HG03066 (cell line): ENCODE results near the gene CELF4.
A peak's percentile ranks its signal among the peaks of the same experiment; 100 is the strongest.

ENCODE experiments used
- ATAC-seq: cut with Tn5 transposase; IDR thresholded peaks from one replicate; pipeline ENCODE4 v1.9.1; 2021; ENCODE audit warnings: low read depth; ENCODE audit not compliant: unreplicated experiment

The CELF4 gene

DNA sequence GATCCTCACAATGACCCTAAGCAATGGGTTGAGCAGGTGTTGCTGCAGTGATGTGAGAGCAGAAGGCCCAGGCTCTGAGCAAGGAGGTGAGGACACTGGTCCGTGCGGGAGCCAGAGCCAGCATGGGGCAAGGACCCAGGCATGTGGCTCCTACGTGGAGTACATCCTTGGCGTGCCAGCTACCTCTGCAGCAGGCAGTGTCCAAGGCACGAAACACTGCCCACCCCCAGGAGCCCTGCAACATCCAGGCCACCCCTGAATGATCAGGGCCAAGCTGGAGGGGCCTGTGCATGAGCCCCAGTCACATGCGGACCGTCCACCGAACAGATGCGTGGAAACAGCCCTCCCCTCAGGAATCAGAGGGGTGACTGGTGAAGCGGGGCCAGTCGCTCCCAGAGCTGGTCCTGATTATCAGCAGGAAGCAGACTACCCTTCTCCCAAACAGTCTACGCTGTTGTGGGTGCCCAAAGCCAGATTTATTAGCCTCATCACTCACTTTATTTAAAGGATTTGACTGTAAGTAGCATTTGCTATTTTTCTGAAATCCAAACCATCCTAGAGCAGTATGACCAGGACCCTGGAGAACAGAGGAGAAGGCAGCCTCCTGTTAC lies 16.8 kb downstream of the CELF4 start:
- no peak for ATAC-seq

DNA sequence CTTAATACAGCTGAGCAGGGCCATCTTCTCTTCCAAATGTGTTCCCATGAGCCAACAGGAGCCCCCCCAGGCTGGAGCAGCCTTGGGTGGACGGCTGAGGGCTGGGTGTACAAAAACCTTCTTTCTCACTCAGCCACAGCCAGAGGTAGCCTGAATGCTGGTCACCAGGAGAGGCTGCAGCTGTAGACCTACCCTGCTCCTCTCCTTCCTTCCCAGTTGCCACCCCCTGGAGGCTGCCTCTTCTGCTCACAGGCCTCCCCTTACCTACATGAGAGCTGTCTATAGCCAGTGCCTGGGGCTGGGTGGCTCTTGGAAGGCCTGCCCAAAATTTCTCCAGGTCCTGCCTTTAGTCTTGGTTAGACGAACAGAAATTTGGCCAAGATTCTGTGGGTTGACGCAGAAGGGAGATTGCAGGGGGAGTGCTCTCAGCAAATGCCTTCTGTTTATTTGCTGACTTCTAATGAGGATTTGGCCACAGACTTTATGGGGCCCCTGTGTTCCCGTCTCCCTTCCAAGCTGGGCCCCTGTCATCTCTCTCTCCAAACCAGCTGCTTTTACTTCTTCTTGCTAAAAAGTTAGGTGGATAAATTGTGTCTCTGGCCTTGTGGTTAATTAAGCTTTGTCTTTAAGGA lies 18.3 kb downstream of the CELF4 start:
- no peak for ATAC-seq

DNA sequence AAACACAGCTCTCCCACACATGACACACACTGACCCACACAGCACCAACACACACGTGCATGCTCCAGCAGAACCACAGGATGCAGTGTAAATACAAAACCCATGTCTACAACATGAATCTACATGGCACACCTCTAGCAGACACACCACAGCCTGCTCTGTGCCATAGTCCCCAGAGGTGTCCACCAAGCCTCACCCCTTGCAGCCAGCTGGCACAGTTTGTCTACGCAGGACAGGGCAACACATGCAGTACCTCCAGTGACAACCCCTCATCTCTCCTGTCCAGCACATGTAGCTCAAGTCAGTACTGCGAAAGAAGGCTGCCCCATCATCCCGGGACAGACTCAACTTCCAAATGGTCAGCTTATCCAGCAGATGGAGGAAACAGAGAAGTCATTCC lies 18.9 kb downstream of the CELF4 start:
- no peak for ATAC-seq

DNA sequence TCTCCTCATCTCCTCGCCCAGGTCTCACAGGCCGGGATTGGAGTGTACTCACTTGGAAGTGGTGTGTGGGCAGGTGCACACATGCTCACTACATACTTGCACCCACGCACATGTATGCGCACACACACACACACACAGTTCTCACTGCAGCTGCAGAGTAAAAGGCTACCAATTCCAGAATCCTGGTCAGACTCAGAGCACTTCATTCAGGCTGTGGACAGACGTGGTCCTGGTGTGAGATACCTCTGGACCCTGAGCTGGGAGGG lies 19.4 kb downstream of the CELF4 start:
- no peak for ATAC-seq

DNA sequence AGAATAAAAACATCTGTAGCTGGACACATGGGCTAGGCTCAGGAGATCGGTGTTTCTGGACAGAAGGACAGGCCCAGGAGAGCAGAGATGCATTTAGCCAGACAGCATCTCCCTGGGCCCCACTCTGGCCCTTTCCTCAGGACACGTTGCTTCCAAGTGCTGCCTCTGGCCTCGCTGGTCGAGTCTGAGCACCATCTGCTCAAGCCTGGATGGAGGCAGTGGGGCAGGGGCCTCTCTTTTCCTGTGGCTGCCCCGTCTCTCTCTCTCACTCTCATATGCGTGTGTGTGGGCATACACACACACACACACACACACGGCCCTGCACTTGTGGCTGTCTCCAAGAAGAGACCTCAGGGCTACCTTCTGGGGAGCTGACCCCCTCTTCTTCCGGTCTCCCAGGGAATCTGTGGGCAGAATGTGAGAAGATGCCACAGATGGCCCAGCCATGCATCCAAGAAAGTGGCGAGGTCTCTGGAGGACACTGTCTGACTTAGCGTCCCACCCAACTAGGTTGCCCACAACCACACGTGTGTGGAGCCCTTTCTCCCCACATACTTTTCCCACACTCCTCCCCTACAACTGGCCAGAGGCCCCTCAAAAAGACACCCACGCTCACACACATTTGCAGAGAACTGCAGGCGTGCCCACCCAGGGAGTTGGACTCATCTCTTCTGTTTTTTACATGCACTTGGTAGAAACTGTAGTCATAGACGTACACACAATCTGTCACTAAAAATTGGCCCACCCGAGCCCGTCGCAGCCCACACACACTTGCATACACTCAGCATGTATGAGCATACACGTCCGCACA lies 19.9 kb downstream of the CELF4 start:
- no peak for ATAC-seq

DNA sequence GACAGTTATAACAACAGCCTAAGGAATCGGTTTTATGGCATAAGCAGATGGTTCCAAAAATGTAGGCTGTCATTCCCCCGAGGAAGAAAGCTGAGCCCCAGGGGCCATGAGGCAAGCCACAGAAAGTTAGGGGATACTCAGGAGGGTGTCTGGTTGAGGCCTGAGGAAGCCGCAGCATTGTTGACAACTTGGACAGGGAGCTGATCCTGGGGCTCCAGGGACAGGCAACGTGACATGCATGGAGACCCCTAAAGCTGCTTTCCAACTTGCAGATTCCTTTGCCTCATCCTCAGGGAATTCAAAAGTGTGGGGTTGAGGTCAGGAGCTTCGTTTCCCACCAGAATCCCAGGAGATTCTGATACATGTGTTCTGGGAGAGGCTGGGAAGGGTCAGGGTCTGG lies 20.9 kb downstream of the CELF4 start:
- no peak for ATAC-seq

DNA sequence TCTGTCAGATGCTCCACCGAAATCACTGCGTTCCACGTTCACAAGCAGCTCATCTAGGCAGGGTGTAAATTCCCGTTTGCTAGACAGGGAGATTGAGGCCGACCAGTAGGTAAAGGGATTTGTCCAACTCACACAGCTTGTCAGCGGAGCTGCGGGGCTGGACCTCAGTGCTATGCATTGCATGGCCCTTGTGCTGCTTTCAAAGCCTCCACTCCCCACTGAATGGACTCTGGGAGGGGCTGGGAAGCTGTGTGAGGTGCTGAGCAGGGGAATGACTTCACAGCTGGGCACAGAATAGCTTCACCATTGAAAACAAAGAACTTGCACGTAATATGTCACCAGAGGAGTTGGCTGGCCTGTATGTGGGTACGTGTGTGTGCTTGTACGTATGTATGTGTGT lies 21.4 kb downstream of the CELF4 start:
- ATAC-seq = no peak

DNA sequence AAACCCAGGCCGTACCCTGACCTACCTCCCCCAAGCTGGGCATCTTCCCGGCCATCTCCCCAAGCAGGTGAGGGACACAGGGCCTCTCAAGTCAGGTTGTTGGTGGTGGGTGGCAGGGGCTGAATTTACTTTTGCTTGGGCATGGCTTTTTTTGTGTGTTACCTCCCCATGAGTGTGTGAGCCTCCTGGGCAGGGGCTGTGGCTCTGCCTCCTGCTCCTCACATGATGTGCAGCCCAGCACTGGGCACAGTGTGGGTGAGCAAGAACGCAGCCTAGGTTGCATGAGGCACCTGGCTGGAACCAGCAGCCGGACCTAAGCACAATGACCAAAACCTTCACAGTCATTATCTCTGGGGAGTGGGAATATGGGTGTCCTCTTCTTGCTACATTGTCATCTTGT lies 22.3 kb downstream of the CELF4 start:
- no peak for ATAC-seq

DNA sequence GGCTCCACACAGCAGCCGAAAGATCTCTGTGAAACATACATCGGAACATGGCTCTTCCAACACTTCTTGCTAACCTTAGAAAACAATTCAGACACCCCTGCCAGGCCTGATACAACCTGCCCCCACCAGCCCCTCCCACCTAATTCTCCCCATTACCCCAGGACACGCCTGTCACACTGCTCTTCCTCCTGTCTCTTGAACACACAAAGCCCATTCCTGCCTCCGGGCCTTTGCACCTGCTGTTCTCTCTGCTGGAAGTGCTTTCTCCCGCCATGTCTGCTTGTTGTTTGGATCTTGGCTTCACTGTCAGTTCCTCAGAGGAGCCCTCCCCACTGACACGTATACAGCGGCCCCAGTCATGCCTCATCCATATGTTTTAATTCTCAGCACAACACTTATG lies 24.1 kb downstream of the CELF4 start:
- no peak for ATAC-seq

DNA sequence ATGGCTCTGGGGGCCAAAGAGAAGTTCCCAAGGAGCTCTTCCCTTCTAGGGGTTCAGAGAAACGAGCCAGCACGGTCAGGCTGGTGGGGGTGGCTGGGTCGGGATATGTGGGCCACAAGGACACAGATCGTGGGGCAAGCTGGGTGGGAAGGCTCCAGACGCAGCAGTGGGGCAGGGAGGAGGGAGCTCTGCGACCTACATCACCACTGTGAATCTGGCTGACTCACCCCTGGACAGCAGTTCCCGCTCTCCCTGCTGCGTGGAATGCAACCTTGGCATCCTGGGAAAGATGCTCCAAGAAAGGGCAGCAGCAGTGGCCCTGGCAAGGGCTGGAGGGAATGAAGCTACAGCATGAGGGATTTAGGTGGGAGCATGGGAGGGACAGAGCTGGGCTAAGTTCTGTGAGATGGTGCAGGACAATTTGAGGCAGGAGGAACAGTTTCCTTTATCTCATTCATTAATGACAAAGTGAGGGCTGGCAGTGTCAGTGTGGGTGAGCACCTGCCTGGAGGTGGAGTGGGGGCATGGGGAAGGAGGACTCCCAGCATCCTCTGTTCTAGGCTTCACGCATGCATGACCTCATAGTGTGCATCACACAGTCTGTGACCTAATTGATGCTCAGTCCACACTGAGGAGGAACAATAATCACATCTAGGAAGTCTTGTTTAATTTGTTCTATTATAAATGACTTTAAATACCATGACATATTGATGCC lies 25.0 kb downstream of the CELF4 start:
- ATAC-seq = no peak

DNA sequence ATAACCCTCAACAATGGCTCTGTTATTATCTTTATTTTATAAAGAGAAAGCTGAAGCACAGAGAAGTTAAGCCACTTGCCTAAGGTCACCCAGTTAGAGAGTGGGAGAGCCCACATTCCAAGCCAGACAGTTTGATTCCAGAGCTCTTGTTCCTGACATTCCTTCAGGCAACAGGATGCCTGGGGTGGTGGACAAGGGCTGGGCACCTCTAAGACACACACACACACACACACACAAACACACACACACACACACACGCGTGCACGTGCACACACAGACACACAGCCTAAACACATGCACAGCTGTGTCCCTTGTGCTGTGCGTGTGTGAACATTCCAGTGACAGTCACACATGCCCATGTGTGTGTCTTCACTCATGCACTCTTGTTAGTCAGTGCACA lies 26.4 kb downstream of the CELF4 start:
- ATAC-seq = no peak

DNA sequence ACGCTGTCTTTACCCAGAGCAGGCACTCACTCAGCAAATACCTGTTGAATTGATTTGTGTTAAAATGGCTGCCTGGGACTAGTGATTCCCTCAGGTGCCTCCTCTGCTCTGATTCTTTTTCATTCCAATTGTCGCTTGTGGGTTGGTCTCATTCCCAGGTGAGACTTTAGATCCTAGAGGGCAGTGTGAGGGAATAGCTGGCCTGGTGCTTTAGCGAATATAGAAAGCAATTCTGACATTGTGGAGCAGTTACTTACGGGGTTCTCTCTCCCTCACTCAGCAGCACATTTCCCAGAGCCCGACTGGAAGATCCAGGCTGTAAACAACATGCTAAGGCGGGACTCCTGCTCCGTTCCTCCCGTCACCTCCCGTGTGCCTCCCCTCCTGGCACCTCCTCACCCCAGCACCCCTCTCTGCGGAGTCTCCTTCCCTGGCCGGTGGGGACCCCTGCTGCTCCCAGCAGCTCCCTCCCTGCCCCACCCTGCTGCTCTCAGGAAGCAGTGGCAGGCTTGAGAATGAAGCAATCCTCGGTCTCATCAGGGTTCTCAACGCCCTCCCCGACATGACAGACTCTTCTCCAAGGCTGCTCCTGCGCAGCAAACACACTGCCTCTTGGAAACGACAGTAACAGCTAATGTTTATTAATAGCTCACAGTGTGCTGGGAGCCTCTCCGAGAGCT lies 26.9 kb downstream of the CELF4 start:
- no peak for ATAC-seq

DNA sequence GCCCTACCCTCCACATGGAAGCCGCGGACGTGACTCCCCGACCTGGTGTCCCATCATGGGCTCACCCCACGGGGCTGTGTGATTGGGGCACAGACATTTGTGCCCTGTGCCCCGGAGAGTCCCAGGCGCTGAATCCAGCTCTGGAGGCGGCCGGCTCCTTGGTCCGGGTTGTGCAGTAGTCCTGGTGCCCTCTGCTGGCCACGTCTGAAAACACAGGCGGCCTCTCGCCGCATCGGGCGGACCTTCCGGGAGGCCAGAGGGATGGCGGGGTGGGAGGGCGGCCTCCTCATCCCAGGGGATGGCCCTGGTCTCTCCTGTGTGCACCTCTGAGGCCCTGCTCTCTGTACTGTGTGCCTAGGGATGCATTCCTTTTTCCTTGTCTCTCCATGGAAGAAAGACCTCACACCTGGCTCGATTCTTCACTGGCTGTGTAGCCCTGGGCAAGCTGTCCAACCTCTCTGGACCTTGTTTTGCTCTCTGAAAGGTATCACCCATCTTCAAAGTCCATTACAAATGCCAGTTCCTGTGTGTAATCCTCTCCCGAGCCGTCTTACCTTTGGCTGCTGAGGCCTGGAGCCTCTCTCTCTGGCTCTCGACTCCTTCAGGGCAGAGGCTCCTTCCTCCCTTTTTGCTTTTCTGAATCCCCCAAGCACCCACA lies 27.6 kb downstream of the CELF4 start:
- ATAC-seq = peak; percentile 93

DNA sequence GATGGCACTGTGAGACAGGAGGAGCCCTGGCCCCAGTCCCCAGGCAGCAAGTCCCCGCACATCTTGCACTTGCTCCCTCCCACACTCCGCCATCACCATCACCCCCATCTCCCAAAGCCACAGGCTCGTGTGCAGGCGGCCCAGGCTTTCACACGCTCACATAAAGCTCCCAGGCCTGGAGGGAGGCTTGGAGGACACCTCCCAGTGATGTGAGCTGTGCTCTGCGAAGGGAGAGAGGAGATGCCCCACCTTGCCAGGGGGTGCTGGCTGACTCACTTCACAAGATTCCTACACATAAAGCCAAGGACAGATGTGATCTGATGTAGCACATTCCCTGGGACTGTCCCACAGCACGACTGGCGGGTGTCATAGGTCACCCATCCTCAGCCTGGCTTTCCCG lies 28.9 kb downstream of the CELF4 start:
- ATAC-seq = no peak

DNA sequence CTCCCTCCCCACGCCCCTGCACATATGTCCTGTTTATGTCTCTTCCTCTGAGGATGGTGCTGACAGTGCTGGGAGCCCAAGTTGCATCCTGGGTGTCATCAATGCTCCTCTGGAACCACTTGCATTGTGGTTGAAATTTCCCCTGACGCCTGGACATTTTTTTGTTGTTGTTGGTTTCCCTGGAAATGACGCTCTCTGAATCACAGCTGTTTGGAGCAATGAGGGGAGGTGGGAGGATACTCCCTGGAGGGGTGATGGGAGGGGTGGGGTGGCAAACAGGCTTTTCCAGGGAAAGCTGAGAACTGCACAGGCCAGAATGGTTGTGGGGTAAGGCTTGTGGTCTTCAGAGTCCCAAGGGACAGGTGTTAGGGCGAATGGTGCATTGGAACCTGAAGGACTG lies 29.6 kb downstream of the CELF4 start:
- no peak for ATAC-seq

DNA sequence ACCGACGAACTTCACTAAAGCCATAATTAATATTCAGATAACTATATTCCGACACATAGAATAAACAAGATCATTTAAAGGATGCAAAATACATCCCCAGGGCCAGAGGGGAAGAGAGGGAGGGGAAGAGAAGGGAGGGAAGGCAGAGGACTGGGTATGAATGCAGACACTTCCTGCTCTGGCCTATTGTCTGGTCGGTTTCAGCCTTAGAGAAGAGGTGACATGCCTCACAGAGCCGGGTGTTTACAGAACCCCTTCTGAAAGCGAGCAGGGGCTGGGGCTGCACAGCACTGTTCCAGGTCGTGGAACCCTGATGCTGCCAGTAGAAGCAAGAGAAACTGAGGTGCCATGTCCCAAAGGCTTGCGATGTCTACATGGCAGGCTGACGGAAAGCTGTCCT lies 31.0 kb downstream of the CELF4 start:
- no peak for ATAC-seq

DNA sequence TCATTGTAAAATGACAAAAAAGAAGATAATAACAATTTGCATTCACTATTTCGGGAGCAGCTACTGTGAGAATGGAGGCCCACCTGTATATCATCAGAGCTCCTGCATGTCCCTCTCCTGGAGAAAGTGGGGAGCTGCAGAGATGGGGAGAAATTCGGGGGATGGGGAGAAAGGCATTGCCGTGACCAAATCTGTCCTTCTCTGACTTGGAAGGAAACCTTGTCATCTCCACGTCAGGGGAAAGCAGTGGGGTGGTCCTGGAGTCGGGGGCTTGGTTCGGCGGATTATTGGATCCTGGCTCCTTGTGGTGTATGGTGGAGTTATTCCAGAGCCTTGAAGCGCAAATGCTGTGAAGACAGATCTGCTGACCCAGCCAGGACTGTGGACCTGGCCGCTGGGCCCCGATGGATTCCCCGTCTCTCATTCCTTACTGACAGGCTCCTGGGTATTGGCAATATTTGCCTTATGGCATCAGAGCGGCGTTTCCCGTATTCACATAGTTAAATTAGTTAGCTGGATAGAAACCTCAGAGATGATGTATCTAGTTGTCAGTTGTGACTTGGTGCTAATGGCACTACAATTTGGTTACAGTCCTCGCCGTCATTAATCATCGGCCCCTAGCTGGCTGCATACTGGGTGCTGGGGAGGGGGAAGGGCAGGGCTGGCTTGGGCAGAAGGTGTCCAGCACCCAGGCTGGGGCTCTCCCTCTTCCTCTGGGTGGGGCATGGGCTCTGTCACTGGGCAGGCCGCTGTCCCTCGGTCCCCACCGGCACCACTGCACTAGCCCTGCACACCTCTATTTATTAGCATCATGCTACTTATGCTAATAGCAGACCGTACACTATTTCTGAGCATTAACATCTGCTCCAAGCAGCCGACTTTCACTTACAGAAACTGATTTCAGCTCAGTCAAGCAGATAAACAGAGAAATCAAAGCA lies 31.7 kb downstream of the CELF4 start:
- no peak for ATAC-seq

DNA sequence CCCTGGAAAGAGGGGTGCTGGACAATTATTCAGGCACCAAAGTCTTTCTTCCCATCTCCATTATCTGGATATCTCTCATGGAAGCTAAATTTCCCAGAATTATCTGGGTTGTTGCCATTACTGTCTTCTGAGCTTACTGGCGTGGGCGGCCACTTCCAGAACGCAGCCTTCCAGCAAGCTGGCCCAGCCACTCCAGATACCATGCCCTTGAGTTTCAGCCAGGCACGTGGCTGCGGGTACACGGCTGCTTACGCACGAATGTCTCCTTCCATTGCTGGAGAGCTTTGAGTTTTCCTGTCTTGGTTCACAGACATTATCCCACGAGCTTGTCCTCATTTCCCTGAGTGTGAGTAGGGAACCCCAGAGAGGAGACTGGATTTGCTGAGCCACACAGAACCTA lies 32.7 kb downstream of the CELF4 start:
- ATAC-seq = no peak

DNA sequence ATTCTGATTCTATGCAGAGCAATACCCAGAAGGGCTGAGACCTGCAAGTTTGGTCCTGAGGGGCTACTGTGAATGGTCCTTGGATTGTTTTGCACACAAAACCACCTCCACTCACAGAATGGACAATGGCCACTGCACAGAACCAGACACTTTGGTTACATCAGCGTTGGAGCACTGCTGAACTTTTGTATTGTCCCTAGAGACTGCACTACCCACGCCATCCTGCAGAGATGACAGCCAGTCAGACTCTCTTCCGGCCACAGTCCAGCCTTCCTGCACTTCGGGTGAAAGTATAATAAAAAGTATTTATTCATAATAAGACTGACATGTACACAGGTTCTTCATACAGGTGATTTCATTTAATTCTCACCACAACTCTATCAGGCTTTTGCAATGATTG lies 35.7 kb downstream of the CELF4 start:
- peak; percentile 80 for ATAC-seq

DNA sequence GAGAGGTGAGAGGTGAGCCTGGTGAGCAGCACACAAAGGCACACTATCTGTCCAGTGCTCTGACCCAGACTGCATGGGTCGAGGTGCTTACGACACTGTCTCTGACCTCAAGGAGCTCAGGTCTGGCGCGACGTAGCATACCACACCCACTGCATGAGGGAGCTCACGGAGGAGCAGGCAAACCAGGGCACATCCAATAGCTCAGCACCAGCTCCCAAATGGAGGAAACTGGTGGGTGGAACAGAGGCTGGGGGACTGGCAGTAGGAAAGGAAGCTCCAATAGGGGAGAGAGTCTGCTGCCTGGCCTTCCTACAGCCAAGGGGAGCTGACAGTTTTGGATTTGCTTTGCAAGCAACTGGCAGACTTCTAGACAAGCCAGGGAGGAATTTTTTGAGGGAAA lies 36.3 kb downstream of the CELF4 start:
- no peak for ATAC-seq
